HepG2 (cell line): Measurements from ENCODE around the gene BAIAP3. TPM values are rescaled to one million over a fixed set of nuclear protein-coding genes. Genes with fewer than 3 reads are reported as not detected.
A peak's percentile ranks its signal among the peaks of the same experiment; 100 is the strongest.

Experiments used
- ATM ChIP-seq: fragments of 450-650 bp; IDR thresholded peaks from 2 replicates; pipeline ENCODE4 v1.7.1; 2017; ENCODE audit warnings: mild to moderate bottlenecking, borderline replicate concordance
- CREBL2 ChIP-seq: sonication (generic); formaldehyde crosslinking; IDR thresholded peaks from 2 replicates; pipeline ENCODE4 v1.8.1; 2023; ENCODE audit warnings: missing genetic modification reagents, mild to moderate bottlenecking, borderline replicate concordance
- MIER2 ChIP-seq: IDR thresholded peaks from 2 replicates; pipeline ENCODE4 v1.6.1; 2016; ENCODE audit warnings: missing biosample characterization, missing genetic modification reagents
- NR2F6 ChIP-seq, 2 experiments: IDR thresholded peaks; 2 replicates each; pipeline ENCODE4 v1.6.1; 2016; ENCODE audit warnings: antibody characterized with exemption in 1 of 2, mild to moderate bottlenecking in 1 of 2
- SCMH1 ChIP-seq: sonication (generic); formaldehyde crosslinking; IDR thresholded peaks from 2 replicates; pipeline ENCODE4 v1.9.0; 2021; ENCODE audit warnings: missing genetic modification reagents, mild to moderate bottlenecking, borderline replicate concordance
- SIN3A ChIP-seq: IDR thresholded peaks from 2 replicates; pipeline ENCODE4 v1.6.1; 2011; ENCODE audit warnings: low read depth, mild to moderate bottlenecking, control low read depth, low read length, borderline replicate concordance
- SMAD3 ChIP-seq: sonication (generic); formaldehyde crosslinking; IDR thresholded peaks from 2 replicates; pipeline ENCODE4 v1.4.0; 2020; ENCODE audit warnings: missing genetic modification reagents
- SOX13 ChIP-seq, 3 experiments: fragments of 450-650 bp in 1 of 3; sonication (generic) in 1 of 3; formaldehyde crosslinking in 1 of 3; IDR thresholded peaks in 2 of 3; conservative IDR thresholded peaks in 1 of 3; 2 replicates each; pipeline versions ENCODE4 v1.5.0 to v1.6.1; 2016 to 2020; ENCODE audit warnings: antibody characterized with exemption in 1 of 3, mild to moderate bottlenecking in 1 of 3, missing compliant biosample characterization in 1 of 3, missing genetic modification reagents in 1 of 3, moderate library complexity in 1 of 3
- ZBED4 ChIP-seq: sonication (generic); formaldehyde crosslinking; IDR thresholded peaks from 2 replicates; pipeline ENCODE4 v1.4.0; 2020; ENCODE audit warnings: missing genetic modification reagents, borderline replicate concordance
- ZBTB2 ChIP-seq: sonication (generic); formaldehyde crosslinking; IDR thresholded peaks from 2 replicates; pipeline ENCODE4 v1.8.0; 2022; ENCODE audit warnings: low read depth, missing genetic modification reagents
- ZKSCAN8 ChIP-seq: IDR thresholded peaks from 2 replicates; pipeline ENCODE4 v1.6.1; 2016; ENCODE audit warnings: borderline replicate concordance, missing genetic modification reagents, missing compliant biosample characterization
- ZNF225 ChIP-seq: sonication (generic); formaldehyde crosslinking; IDR thresholded peaks from 2 replicates; pipeline ENCODE4 v1.4.0; 2020; ENCODE audit warnings: mild to moderate bottlenecking, missing genetic modification reagents
- ZNF33B ChIP-seq: sonication (generic); formaldehyde crosslinking; IDR thresholded peaks from 2 replicates; pipeline ENCODE4 v1.5.1; 2020; ENCODE audit warnings: mild to moderate bottlenecking, missing genetic modification reagents
- ZNF761 ChIP-seq: sonication (generic); formaldehyde crosslinking; conservative IDR thresholded peaks from 2 replicates; pipeline ENCODE4 v1.4.0; 2020; ENCODE audit warnings: mild to moderate bottlenecking, missing genetic modification reagents
- polyA plus RNA-seq, 8 experiments: library from polyadenylated mRNA; depleted of rRNA in 3 of 8; stranded (reverse) in 7 of 8; unstranded in 1 of 8; fragments of >200 nt; fragmentation: Illumina TruSeq in 4 of 8; extraction: Trizol in 4 of 8; gene quantifications; 2 replicates each; pipeline versions ENCODE4 v1.2.1 to v1.2.3, GENCODE V29; 2011 to 2016; ENCODE audit warnings: low read depth in 4 of 8, missing spikeins in 1 of 8, mixed read lengths in 1 of 8; ENCODE audit not compliant: insufficient read depth in 1 of 8
- total RNA-seq, 5 experiments: library from RNA; depleted of rRNA; stranded (reverse); fragments of >200 nt; fragmentation: Illumina TruSeq; extraction: Trizol; gene quantifications; 2 replicates each; pipeline ENCODE4 v1.2.3, GENCODE V29; 2016; ENCODE audit warnings: low read depth in 1 of 5
- TF ChIP-seq, protein P1 (sequence below): IDR thresholded peaks from 2 replicates; pipeline ENCODE4 v1.6.1; 2018; ENCODE audit warnings: missing genetic modification reagents
- TF ChIP-seq, protein P2 (sequence below): sonication (generic); formaldehyde crosslinking; IDR thresholded peaks from 2 replicates; pipeline ENCODE4 v1.5.0; 2020; ENCODE audit warnings: missing genetic modification reagents, mild to moderate bottlenecking, borderline replicate concordance
- TF ChIP-seq, protein P3 (sequence below): sonication (generic); formaldehyde crosslinking; IDR thresholded peaks from 2 replicates; pipeline ENCODE4 v1.4.0; 2020; ENCODE audit warnings: missing genetic modification reagents

The BAIAP3 gene
- total and polyA plus RNA-seq, 2 of the 13 experiments (the other 11 are each of a cell fraction or from before 2014, with no cell fraction given) = 3.2 to 5.7 TPM

DNA sequence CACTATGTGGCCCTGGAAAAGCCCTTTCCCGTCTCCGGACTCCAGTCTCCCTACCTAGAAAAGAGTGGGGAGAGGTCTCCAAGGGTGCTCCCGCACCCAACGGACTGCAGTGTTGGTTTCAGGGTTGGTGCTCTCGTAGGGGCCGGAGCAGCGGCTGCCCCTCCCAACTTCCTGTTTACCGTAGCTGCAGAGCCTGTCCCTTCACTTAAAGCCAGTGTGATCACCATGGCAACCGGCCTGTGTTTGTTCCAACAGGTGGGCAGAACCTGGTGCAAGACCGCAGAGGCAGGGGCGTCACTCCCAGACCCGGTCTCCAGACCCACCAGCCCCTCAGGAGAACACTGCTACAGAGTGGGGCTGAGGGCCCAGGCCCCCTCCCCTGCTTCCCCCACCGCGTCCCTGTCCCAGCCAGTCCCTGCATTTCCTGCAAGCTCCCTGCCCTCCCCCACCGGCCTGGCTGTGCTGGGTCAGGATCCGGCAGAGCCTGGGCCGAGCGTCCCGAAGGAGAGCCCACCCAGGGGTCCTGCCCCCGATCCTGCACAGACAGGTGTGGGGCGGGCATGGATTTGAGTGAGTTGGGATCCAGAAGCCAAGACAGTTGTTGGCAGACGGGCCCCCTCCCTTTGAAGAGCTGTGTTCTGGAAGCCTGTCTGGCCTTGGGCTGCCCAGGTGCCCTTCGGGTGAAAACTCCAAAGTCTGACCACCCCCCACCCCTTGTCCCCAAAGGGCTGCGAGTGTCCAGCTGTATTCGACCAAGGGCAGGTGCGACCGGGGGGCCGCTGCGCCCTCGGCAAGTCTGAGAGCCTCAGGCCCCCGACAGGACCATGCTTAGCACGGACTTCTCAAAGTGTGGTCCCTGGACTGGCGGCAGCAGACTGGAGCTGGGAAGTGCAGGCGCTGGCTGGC is 1.5 kb upstream of the BAIAP3 start (continued):
- no peak for TF ChIP-seq SOX13 (IDR thresholded peaks at IDR 0.05)
- 0 out of 4 replicates have a peak, but pooled peaks of 1 of the 2 experiments have one; percentile 10 for TF ChIP-seq SOX13 (CRISPR knock-in tag; conservative IDR thresholded peaks at IDR 0.05 in 1 of 2, IDR thresholded peaks at IDR 0.05 in 1 of 2)
- TF ChIP-seq SCMH1 (CRISPR knock-in tag) = no peak
- peak; percentile 33; the same call in 1 of the 2 replicates for TF ChIP-seq ZNF761 (CRISPR knock-in tag)
- TF ChIP-seq ZNF225 = peak; percentile 44
- TF ChIP-seq ZBTB2 (CRISPR knock-in tag) = no peak
- no peak for TF ChIP-seq ATM
- peak; percentile 96 for TF ChIP-seq SIN3A
- no peak for TF ChIP-seq SMAD3
- no peak for TF ChIP-seq ZKSCAN8 (CRISPR knock-in tag)
- no peak for TF ChIP-seq ZBED4 (CRISPR knock-in tag)
- no peak for TF ChIP-seq ZNF33B (CRISPR knock-in tag)
- no peak for TF ChIP-seq MIER2
- TF ChIP-seq, protein P1, sequence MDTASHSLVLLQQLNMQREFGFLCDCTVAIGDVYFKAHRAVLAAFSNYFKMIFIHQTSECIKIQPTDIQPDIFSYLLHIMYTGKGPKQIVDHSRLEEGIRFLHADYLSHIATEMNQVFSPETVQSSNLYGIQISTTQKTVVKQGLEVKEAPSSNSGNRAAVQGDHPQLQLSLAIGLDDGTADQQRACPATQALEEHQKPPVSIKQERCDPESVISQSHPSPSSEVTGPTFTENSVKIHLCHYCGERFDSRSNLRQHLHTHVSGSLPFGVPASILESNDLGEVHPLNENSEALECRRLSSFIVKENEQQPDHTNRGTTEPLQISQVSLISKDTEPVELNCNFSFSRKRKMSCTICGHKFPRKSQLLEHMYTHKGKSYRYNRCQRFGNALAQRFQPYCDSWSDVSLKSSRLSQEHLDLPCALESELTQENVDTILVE (CRISPR knock-in tag) = no peak
- TF ChIP-seq, protein P2, sequence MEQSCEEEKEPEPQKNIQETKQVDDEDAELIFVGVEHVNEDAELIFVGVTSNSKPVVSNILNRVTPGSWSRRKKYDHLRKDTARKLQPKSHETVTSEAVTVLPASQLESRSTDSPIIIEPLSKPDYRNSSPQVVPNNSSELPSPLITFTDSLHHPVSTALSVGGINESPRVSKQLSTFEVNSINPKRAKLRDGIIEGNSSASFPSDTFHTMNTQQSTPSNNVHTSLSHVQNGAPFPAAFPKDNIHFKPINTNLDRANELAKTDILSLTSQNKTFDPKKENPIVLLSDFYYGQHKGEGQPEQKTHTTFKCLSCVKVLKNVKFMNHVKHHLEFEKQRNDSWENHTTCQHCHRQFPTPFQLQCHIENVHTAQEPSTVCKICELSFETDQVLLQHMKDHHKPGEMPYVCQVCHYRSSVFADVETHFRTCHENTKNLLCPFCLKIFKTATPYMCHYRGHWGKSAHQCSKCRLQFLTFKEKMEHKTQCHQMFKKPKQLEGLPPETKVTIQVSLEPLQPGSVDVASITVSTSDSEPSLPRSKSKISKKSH (CRISPR knock-in tag) = peak; percentile 51; the same call in 1 of the 2 replicates
- TF ChIP-seq NR2F6 (IDR thresholded peaks at IDR 0.05) = no peak
- no peak for TF ChIP-seq NR2F6 (CRISPR knock-in tag; IDR thresholded peaks at IDR 0.05)
- TF ChIP-seq, protein P3, sequence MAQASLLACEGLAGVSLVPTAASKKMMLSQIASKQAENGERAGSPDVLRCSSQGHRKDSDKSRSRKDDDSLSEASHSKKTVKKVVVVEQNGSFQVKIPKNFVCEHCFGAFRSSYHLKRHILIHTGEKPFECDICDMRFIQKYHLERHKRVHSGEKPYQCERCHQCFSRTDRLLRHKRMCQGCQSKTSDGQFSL (CRISPR knock-in tag) = no peak
- TF ChIP-seq CREBL2 (CRISPR knock-in tag) = no peak
